Kidney tubule cell (primary cell): ENCODE results near the gene KRTAP27-1.

ENCODE experiments used
- DNase-seq: peaks from one replicate; pipeline ENCODE4 v3.0.0-alpha.2; 2018; ENCODE audit warnings: low spot score

The KRTAP27-1 gene, protein sequence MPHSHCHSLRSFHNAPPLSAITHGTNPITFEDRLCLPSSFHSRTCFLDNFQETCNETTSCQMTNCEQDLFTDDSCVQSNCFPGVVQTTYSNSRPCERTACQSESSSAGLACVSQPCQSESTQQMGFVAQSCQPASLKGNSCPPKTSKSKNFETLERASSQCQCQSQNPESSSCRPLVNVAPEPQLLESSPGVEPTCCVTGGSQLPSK

DNA sequence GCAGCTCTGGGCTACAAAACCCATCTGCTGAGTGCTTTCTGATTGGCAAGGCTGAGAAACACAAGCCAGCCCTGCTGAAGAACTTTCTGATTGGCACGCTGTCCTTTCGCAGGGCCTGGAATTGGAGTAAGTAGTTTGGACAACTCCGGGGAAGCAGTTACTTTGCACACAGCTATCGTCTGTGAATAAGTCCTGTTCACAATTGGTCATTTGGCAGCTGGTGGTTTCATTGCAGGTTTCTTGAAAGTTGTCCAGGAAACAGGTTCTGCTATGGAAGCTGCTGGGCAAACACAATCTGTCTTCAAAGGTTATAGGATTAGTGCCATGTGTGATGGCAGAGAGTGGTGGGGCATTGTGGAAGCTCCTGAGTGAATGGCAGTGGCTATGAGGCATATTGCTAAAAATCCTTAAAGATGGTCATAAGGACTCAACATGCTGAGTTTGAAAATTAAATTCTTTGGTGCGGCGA is at the start of gene KRTAP27-1:
Gene KRTAP27-1 (minus strand): TSS at position 419 of the 469 bp plus-strand sequence. CDS start 26 bp downstream, at position 393.
- no peak for DNase-seq

DNA sequence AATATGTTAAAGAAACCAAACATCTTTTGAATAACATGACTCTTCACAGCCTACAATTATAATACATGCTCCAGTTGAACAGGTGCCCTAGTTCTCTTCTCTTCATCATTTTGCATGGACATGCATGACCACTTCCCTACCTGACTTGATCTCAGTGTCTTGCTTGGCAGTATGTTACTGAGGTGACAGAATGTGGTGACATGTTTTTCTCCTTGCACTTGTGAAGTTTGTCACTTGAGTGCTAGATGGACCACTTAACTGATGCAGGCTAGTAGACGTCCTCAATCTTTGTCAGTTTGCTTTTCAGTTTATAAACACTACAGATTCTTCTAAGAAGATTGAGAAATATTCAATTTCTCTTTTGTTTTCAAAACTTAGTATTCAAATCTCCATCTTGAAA is 44.7 kb upstream of the KRTAP27-1 start:
- no peak for DNase-seq

DNA sequence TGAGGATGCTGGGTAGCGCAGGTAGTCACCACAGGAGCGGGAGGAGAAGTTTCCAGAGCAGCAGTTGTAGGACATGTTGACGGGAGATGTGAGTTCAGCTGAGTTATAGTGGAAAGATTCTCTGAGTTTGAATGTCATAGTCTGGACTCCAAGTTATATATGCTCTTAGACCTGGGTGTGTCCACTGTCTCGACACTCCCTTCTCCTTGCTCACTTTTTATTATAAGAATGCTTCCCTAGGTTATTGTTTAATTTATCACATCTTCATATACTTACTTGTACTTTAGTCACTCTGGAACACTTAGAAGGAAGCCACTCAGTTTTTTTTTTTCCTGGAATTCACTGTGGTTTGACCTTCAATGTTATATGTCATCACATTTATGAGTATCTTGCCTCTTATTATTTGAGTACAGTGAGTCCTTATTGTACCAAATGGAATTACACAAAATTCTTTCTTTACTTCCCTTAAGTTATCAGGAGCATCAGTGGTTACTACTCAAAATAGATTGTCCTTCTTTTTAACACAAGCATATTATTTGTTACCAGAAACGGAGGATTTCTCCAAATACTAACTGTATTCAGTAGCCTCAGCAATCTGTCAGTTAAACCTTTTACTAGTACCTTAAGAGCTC is 34.8 kb upstream of the KRTAP27-1 start, which contains the start of gene KRTAP13-2:
Gene KRTAP13-2 (minus strand): TSS at position 133 of the 632 bp plus-strand sequence. CDS start 58 bp downstream, at position 75.
- no peak for DNase-seq

DNA sequence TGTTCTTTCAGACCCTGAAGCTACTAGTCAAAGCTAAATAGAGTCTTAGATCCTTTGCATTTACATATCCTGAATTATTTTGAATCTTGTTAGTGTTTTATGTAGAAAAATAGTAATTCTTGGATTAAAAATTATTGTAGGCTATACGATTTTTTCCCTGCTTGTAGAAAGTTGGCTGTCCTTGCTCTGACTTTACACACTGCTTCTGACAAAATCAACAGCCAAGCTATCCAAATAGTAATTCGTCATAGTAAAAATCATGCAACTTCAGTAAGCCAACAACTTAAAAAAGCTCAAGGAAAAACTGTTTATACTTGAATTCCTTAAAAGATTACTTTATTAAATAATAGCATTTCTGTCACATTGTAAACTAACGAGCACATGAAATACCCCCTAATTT is 18.4 kb upstream of the KRTAP27-1 start:
- no peak for DNase-seq

DNA sequence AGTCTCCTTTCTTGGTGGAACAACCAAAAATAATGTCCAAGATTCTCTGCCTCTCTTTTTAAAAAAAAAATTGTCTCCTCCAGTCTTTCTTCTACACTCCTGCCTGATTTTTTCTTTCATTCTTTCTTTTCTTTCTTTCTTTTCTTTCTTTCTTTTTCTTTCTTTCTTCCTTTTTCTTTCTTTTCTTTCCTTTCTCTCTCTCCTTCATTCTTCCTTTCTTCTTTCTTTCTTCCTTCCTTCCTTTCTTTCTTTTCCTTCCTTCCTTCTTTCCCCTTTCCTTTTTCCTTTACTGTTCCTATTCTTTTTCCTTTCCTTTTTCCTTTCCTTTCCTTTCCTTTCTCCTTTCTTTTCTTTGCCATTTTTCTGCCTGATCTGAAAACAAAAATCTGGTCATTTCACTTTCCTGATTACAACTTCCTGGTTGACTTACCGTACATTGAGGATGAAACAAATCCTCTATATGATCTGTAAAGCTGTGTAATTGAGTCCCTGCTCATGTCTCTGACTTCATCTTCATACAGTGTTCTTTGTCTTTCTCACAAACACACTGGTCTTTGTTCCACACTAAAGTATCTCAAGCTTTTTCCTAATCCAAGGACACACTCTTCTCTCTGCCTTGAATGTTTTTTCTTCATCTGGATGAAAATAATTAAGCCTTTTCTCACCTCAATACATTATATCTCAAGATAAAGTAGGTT is 17.0 kb upstream of the KRTAP27-1 start:
- no peak for DNase-seq

DNA sequence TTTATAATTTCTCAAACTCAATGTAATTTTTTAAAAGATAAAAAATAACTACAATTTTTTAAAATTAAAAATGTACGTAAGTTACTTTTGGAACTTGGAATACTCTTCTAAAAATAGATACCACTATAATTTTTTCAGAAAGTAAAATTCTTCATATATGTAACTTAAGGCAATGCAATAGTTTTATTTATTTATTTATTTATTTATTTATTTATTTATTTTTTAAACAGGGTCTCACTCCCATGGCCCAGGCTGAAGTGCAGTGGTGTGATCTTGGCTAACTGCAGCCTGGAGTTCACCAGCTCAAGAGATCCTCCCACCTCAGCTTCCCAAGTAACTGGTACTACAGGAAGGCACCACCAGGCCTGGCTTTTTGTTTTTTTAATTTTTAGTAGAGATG is 14.0 kb upstream of the KRTAP27-1 start:
- DNase-seq, result no peak

DNA sequence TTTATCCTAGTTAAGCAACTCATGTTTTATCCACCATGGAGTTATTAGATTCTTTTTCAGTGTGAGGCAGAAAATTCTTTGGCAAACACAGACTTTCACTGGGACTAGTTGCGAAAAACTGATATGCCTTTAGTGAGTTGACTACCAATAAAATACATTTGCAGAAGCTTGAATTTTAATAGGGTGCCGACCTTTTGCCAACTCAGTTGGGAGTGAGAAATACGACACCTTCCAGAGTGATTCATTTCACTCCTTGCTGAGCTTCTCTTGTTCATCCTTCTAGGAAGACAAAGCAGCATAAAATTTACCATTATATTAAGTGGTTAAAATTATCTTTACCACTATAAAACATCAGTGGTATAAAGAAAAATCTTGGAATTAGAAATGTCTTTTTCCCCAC is 12.1 kb upstream of the KRTAP27-1 start:
- no peak for DNase-seq

DNA sequence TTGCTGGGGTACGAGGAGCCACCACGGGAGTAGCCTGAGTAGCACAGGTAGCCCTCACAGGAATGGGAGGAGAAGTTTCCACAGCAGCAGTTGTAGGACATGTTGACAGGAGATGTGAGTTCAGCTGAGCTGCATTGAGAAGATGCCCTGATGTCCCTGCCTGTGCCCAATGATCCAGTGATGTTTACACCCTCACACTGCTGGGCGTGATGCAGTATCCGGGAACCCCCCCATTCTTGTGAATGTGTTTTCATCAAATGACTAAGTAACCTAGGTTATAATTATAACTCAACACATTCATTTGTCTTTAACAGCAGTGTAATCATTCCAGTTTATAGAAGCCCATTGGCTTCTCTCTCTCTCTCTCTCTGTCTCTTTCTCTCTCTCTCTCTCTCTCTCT is 11.0 kb upstream of the KRTAP27-1 start, which contains the start of gene KRTAP23-1:
Gene KRTAP23-1 (minus strand): TSS at position 101 of the 400 bp plus-strand sequence. CDS start 0 bp downstream, at position 101.
- DNase-seq, result no peak

DNA sequence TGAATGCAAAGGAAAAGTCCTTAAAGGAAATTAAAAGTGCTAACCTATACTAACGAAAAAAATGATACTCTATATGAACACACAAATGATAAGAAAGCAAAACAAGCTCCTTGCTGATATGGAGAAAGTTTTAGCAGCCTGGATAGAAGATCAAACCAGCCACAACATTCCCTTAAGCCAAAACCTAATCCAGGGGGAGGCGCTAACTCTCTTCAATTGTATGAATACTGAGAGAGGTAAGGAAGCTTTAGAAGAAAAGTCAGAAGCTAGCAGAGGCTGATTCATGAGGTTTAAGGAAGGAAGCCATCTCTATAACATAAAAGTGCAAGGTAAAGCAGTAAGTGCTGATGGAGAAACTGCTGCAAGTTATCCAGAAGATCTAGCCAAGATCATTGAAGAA is 7.5 kb upstream of the KRTAP27-1 start:
- DNase-seq, result no peak

DNA sequence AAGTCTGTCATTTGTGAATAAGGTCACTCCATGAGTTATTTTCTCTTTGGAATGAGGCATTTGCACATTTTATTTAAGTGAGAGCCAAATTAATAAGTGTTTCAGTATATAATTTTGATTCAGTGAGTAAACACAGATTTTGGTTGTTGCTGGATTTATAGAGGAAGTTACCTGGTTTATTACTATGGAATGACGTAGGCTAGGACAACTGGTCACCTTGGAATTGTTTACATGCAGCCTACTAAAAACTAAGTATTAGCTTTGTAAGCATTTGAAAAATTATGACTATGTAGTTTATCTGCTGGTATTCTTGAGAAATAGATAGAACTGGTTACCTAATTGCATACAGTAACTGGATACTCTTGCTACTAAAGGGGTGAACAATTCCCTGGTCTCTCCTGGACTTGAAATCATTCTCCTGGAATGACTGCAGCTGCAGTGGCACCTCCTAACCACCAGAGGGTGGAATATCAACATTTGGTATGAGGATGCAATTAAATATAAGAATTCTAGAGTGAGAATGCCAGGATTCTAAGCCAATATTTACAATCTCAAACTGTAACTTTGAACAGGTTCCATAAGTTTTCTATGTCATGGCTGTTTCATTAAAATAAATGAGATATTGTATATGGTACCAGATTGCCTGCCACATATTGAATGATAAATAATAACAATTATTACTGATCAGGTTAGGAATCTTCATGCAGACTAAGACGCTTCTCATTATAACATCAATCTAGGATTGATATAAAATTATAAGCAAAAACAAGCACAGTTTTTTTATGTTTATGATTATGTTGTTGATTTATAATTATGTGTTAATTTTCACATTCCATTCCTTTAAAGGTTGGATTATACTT is 3.5 kb upstream of the KRTAP27-1 start:
- DNase-seq, result peak; percentile 39

DNA sequence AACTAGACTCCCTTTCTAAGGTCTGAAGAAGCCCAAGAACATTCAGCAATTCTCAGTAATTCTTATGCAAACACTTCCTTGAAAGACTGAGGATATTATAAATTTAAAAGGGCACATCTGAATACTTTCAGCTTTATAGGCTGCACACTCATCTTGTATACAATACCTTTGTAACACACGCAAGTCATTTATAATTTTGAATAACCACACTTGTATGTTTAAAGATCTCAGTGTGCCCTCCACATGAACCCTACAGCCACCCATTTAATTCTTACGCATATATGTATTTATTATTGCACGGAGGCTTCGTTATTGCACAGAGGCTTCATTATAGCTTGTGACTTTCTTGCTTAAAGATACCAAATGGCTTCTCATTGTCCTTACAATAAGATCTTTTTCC is 1.2 kb upstream of the KRTAP27-1 start:
- DNase-seq, result no peak

DNA sequence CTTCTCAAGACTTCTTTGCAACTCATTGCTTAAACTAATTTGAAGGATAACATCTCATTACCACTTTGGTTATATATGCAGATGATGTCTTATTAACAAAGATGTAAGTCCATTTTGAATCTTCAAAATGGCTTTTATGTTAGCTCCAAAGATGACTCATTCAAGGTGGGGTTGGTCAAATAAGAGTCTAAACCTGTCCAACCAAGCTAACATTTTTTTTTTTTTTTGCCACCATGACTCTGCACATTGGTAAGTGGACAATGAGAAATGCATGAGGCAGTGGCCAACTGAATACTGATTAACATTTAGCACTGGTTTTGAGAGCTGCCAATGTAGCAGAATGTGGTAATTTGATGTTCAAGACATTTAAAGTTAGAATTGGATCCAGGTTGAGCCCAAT is 278 bp upstream of the KRTAP27-1 start:
- no peak for DNase-seq

DNA sequence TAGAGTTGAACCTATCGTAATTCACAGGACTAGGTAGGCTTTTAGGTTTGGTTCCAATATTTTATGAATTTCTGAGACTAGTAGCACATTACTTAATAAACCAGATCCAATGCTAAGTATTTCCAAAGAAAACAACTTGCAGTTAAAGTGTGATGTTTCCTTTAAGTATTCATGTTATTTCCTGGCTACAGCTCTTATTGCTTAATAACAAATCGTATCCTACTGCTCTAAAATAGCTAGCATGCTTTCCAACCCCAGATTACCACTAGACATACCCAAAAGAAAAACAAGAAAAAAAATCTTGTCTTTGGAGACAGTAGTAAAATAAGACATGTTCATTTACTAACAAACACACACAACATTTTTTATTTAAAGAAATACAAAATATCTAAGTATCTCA is 898 bp downstream of the KRTAP27-1 start:
- no peak for DNase-seq

DNA sequence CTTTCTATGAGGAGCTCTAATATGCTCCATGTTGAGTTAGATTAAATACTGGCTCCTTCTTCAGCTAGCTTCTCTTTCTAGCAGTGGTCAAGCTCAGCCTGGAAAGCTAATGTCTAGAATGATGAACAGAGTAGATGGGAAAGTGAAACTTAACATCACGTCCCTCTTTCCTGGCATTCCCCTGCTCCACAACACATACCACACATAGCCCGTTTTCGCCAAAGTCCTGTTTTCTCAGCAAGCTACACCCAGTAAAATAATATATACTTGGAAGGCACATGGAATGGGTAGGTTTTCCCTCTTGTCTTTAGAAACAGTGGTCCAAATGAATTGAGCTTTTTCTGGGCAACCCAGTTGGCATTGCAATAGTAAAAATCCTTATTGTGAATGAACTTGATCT is 3.8 kb downstream of the KRTAP27-1 start:
- no peak for DNase-seq

DNA sequence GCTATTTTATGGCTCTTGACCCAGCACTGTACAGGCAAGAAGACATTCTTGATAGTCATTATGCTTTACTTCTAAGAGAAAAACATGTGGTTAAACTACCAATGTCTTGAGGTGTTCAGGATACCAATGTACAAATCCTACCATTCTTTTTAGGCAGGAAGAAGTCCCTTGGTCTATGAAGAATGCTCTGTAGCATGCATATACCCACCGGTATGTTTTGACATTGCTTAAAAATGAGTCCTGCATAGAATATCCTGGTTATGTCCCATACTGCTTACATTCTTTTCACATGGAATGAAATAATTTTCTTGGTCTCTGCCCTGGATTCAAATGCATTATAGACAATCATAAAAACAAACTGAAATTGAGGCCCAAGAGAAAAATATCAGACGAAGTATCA is 4.8 kb downstream of the KRTAP27-1 start:
- no peak for DNase-seq

DNA sequence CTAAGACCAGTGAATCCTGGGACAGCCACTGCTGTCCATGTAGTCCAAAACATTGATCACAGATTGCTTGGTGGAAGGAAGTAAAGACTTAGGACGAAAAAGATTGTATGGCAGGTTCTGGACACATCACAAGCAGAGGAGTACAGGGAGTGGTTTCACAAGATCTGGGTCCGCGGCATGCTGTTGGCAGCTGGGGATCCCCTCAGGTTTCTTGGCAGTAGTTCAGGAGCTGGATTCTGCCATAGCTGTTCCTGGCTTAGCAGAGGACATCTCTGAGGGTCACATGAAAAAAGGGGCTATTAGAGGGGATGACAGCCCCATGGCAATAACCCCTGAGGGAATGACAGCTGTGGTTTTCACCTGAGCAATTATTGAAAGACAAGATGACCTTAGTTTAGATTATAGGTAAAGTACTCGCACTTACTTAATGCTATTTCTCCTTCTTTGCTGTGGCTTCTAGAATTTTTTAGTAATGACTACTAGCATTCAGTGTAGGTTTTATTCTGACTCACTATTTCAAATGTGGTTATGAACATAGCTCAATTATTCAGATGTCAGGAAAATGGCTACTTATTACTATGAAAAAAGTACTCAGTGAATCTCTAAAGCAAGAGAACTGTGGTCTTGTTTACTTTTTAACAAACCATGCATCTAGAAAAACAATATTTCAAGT is 8.2 kb downstream of the KRTAP27-1 start:
- no peak for DNase-seq

DNA sequence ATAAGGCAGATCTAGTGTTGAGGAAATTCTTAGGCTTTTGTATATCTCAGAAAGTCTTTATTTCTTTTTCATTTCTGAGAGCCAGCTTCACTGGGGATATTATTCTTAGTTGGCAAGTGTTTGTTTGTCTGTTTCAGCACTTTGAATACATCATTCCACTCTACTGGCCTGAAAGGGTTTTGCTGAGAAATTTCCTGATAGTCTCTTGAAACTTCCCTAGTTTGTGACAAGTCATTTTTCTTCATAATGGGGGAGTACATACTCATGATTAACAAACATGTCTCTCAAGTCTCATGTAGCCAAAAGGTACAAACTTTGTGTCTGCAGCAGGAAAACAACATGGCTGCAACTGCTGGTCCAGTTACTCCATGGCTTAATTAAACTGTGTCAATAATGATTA is 11.1 kb downstream of the KRTAP27-1 start:
- DNase-seq, result no peak

DNA sequence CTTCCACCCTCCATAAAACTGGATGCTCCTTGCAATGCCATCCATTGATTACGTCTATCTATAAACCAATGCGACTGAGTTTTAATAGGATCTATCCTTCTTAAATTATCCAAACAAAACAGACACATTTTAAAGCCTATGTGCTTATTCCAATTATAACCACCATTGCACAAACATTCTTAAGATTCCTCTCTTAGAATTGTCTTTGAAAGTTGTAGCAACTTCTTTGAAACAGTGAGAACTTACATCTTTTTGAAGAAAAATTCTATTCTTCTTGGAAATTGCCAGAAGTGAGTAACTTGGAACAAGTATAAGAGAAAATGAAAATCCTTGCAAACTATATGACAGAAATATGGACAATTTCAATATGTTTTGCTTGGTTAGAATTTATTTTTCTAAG is 17.3 kb downstream of the KRTAP27-1 start, which contains the start of gene KRTAP26-1:
Gene KRTAP26-1 (minus strand): TSS at position 101 of the 400 bp plus-strand sequence. CDS start 280 bp downstream, outside the sequence.
- no peak for DNase-seq

DNA sequence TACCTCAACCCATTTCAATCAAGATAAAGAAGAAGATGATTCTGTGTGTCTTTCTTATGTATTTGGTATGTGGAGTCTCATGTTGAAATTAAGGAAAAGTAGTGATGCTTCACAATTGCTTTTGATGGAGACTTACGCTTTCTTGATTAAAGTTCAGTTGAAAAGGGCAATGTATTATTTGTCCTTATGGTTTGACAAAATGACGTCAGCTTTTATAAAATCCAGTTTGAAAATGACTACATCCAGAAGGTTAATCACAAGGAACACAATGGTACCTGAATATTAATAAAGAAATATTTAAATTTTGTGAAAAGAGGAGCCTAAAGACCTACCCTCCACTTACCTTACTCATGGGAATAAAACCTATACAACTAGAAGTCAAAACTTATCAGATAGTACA is 21.8 kb downstream of the KRTAP27-1 start:
- no peak for DNase-seq

DNA sequence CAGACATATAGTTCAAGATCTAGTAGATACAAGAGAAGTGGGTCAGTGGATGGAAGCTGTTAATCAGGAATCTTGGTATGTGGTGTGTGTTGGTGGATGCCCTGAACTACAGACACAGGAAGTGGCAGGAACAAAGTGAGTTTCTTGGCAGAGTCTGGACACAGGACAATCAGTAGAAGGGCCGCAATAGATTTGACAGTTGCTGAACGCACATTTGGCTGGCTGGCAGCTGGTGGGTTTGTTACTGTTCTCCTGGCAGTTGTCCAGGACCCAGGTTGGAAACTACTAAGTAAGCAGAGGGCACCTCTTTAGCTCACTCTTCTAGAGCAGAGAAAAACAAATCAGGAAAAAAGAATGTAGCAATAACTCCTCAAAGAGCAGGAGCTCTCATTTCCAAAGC is 30.6 kb downstream of the KRTAP27-1 start:
- no peak for DNase-seq

DNA sequence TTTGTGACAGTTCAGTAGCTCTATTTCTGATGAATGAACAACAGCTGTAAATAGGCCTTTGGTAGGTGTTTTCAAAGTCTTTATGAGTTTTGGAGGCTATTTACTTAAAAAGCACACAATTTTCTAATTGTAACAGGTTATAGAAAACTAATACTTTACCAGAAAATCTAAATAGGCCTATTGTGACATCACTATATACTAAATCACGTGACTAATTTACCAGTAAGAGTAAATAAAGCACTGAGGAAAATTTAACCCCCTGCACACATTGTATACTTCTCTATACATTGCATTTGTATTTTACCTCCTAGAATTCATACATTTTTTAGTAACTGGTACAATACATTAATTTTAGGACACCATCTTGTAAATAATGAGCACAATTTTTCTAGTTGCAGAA is 32.4 kb downstream of the KRTAP27-1 start:
- no peak for DNase-seq
